Inflammatory macrophage treated with lipopolysaccharide for 1 hour (primary cell): ENCODE measurements around the gene CD38.
A peak's percentile ranks its signal among the peaks of the same experiment; 100 is the strongest.
"Not testable (repeated sequence)": the region's sequence is repeated elsewhere in the genome, so short reads cannot be mapped to it uniquely, and the experiment has no call there.

Experiments
- DNase-seq, 2 donors: peaks; one replicate each; pipeline ENCODE4 v3.0.0-alpha.2; 2020 to 2022

CD38 gene

GRCh38 chr4:15778289-15779241 lies at the start of gene CD38:
Gene CD38, plus strand, starts transcription at chr4:15778328. Its CDS starts 87 bp downstream, at chr4:15778415.
- peak; percentile 26 to 70 for DNase-seq

GRCh38 chr4:15729910-15730533 lies 48.1 kb upstream of the CD38 start:
- peak; percentile 46 to 82 for DNase-seq

- DNase-seq, result not testable (repeated sequence)
These were observed 45.1 kb upstream of the CD38 start for GRCh38 chr4:15733061-15733460.

- DNase-seq, result no peak
These were observed 42.6 kb upstream of the CD38 start for GRCh38 chr4:15735536-15735935.

- no peak for DNase-seq
These were observed 41.5 kb upstream of the CD38 start for GRCh38 chr4:15736514-15737050.

GRCh38 chr4:15737255-15737654 lies 40.9 kb upstream of the CD38 start:
- DNase-seq, result no peak

GRCh38 chr4:15738877-15739276 lies 39.3 kb upstream of the CD38 start:
- DNase-seq, result peak; percentile 36 to 70

GRCh38 chr4:15740764-15741404 lies 37.2 kb upstream of the CD38 start:
- DNase-seq, result no peak

- DNase-seq, result no peak
These were observed 36.0 kb upstream of the CD38 start for GRCh38 chr4:15742083-15742582.

- DNase-seq, result no peak
These were observed 35.5 kb upstream of the CD38 start for GRCh38 chr4:15742637-15743036.

- no peak for DNase-seq
These were observed 34.0 kb upstream of the CD38 start for GRCh38 chr4:15744016-15744545.

- no peak for DNase-seq
These were observed 32.0 kb upstream of the CD38 start for GRCh38 chr4:15746110-15746509.

GRCh38 chr4:15749001-15749400 lies 29.1 kb upstream of the CD38 start:
- DNase-seq, result no peak

GRCh38 chr4:15751153-15751552 lies 27.0 kb upstream of the CD38 start:
- DNase-seq, result no peak

- DNase-seq, result no peak
These were observed 25.0 kb upstream of the CD38 start for GRCh38 chr4:15753081-15753480.

- DNase-seq, result no peak
These were observed 24.3 kb upstream of the CD38 start for GRCh38 chr4:15753786-15754185.

GRCh38 chr4:15754323-15754722 lies 23.8 kb upstream of the CD38 start:
- no peak for DNase-seq

GRCh38 chr4:15755321-15756155 lies 22.6 kb upstream of the CD38 start:
- DNase-seq, result no peak

GRCh38 chr4:15756361-15756861 lies 21.7 kb upstream of the CD38 start:
- peak; percentile 8 to 35 for DNase-seq

- DNase-seq, result no peak
These were observed 21.1 kb upstream of the CD38 start for GRCh38 chr4:15757054-15757453.

GRCh38 chr4:15758294-15758693 lies 19.8 kb upstream of the CD38 start:
- DNase-seq, result no peak

GRCh38 chr4:15762460-15762859 lies 15.7 kb upstream of the CD38 start:
- peak in 1 of 2 donors; percentile 21 for DNase-seq
